ENCODE results near the gene FIGNL2.

FIGNL2 gene

GRCh38 chr12:51773145-51773869, 75.2 kb downstream of the FIGNL2 start:
- DNase-seq (ENCODE audit: low spot score), result peak; percentile 1

GRCh38 chr12:51771008-51771407, 77.5 kb downstream of the FIGNL2 start:
- DNase-seq (ENCODE audit: low spot score), result no peak

Data from kidney capillary endothelial cell (primary cell).